Stimulated activated CD8-positive, alpha-beta memory T cell treated with anti-CD3 and anti-CD28 coated beads, Interleukin-15, amount 100 ng/mL, for 4 hours (primary cell): Measurements from ENCODE around the gene RPS15.
A peak's percentile ranks its signal among the peaks of the same experiment; 100 is the strongest.

Experiments
- DNase-seq, 2 donors: peaks; one replicate each; pipeline ENCODE4 v3.0.0-alpha.2; 2020; ENCODE audit warnings: low read depth in 2 of 2

RPS15 gene

GRCh38 chr19:1402411-1403070 lies 35.7 kb upstream of the RPS15 start:
- DNase-seq, result no peak

- DNase-seq, result peak; percentile 98 to 100
Measured at GRCh38 chr19:1406774-1407527, 31.2 kb upstream of the RPS15 start.

GRCh38 chr19:1407528-1408299 lies 30.5 kb upstream of the RPS15 start, which contains the start of gene DAZAP1:
TSS of gene DAZAP1 (plus strand) at chr19:1407586. CDS start at chr19:1407774, 188 bp downstream.
- DNase-seq, result peak in 1 of 2 donors; percentile 29

- DNase-seq, result peak; percentile 22 to 42
Measured at GRCh38 chr19:1408300-1409203, 29.6 kb upstream of the RPS15 start.

GRCh38 chr19:1409204-1410005 lies 28.8 kb upstream of the RPS15 start:
- no peak for DNase-seq

GRCh38 chr19:1410136-1410786 lies 27.9 kb upstream of the RPS15 start:
- DNase-seq, result no peak

GRCh38 chr19:1410789-1411188 lies 27.4 kb upstream of the RPS15 start:
- DNase-seq, result no peak

- no peak for DNase-seq
Measured at GRCh38 chr19:1411255-1412191, 26.7 kb upstream of the RPS15 start.

GRCh38 chr19:1412323-1412923 lies 25.8 kb upstream of the RPS15 start:
- no peak for DNase-seq

- no peak for DNase-seq
Measured at GRCh38 chr19:1412995-1413800, 25.0 kb upstream of the RPS15 start.

GRCh38 chr19:1416014-1416841 lies 22.0 kb upstream of the RPS15 start:
- no peak for DNase-seq

GRCh38 chr19:1417145-1417544 lies 21.1 kb upstream of the RPS15 start:
- DNase-seq, result no peak

- no peak for DNase-seq
Measured at GRCh38 chr19:1417681-1418495, 20.3 kb upstream of the RPS15 start.

GRCh38 chr19:1418496-1418775 lies 19.8 kb upstream of the RPS15 start:
- no peak for DNase-seq

GRCh38 chr19:1418951-1419738 lies 19.1 kb upstream of the RPS15 start:
- DNase-seq, result no peak
